Effector memory CD8-positive, alpha-beta T cell (primary cell): Measurements from ENCODE around the gene TBC1D1.
"Not testable (repeated sequence)": the region's sequence is repeated elsewhere in the genome, so short reads cannot be mapped to it uniquely, and the experiment has no call there.

Experiments used
- ATAC-seq: fragments of 150-1000 bp; cut with Tn5 transposase; replicated peaks from 2 replicates; pipeline ENCODE4 v1.10.0; 2021; ENCODE audit warnings: mild to moderate bottlenecking, moderate library complexity
- DNase-seq, 3 experiments: peaks; one replicate each; pipeline ENCODE4 v3.0.0; 2021
- H3K27ac Mint-ChIP-seq, 2 donors: one replicate each; pipeline ENCODE4 v1.8.0; 2022; ENCODE audit warnings: mild to moderate bottlenecking in 2 of 2, mixed read lengths in 2 of 2, moderate library complexity in 2 of 2
- H3K27me3 Mint-ChIP-seq, 2 donors: one replicate each; pipeline ENCODE4 v1.8.0; 2022; ENCODE audit warnings: mixed read lengths in 2 of 2
- H3K36me3 Mint-ChIP-seq: one replicate; pipeline ENCODE4 v1.8.0; 2022; ENCODE audit warnings: mild to moderate bottlenecking, moderate library complexity, mixed read lengths; ENCODE audit not compliant: insufficient read depth
- H3K4me1 Mint-ChIP-seq, 2 donors: one replicate each; pipeline ENCODE4 v1.8.0; 2022; ENCODE audit warnings: low read depth in 2 of 2, mixed read lengths in 2 of 2
- H3K4me3 Mint-ChIP-seq, 2 donors: one replicate each; pipeline ENCODE4 v1.8.0; 2022; ENCODE audit warnings: mild to moderate bottlenecking in 2 of 2, mixed read lengths in 2 of 2, moderate library complexity in 2 of 2
- H3K9me3 Mint-ChIP-seq, 2 donors: one replicate each; pipeline ENCODE4 v1.8.0; 2022; ENCODE audit warnings: mixed read lengths in 2 of 2

The TBC1D1 gene

GRCh38 chr4:38014421-38014852, 123.6 kb downstream of the TBC1D1 start:
- Mint-ChIP-seq H3K4me1 (peaks cover 5 to 7% of the 10 kb centered on the region in 2 donors), H3K4me3 (no peak overlapping the region), H3K9me3 (no peaks in the 10 kb centered on the region), H3K36me3 (peaks cover 17% of the 10 kb centered on the region), H3K27ac (no peak overlapping the region), H3K27me3 (no peaks in the 10 kb centered on the region)
- DNase-seq, result no peak
- ATAC-seq, result no peak

- peaks cover 24% of the 10 kb centered on the region for H3K36me3 Mint-ChIP-seq
- no peak for DNase-seq
- H3K27me3 Mint-ChIP-seq, result no peaks in the 10 kb centered on the region
- no peaks in the 10 kb centered on the region for H3K9me3 Mint-ChIP-seq
- H3K27ac Mint-ChIP-seq, result peak overlapping the region in 1 of 2 donors; percentile 70
- peaks cover 0 to 7% of the 10 kb centered on the region in 2 donors for H3K4me1 Mint-ChIP-seq
- ATAC-seq, result no peak
- H3K4me3 Mint-ChIP-seq, result no peak overlapping the region
Observed at GRCh38 chr4:38015886-38016515, 125.1 kb downstream of the TBC1D1 start.

GRCh38 chr4:38016698-38017097, 125.8 kb downstream of the TBC1D1 start:
- Mint-ChIP-seq H3K27ac (no peak overlapping the region), H3K4me3 (no peak overlapping the region), H3K36me3 (peaks cover 31% of the 10 kb centered on the region), H3K4me1 (peaks cover 0 to 7% of the 10 kb centered on the region in 2 donors), H3K27me3 (no peaks in the 10 kb centered on the region), H3K9me3 (no peaks in the 10 kb centered on the region)
- no peak for DNase-seq
- no peak for ATAC-seq

DNA sequence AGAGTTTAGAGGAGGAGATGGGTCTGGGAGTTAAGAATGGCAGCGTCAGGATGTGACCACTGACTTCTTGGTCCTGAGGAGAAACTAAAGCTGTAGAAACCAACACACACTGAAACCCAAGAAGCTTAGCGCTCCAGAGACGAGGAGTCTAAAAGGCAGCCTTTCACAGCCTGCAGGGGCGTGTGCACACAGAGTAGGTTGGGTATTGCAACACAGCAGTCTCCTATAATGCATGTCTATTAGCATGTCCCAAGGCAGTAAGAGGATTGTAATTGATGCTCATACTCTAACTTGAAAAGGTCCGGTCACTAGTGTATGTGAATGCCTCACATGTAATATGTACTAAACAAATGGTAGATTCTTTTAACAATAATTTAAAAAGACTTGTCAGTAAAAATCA, 126.7 kb downstream of the TBC1D1 start:
- Mint-ChIP-seq H3K36me3 (peaks cover 34% of the 10 kb centered on the region), H3K9me3 (no peaks in the 10 kb centered on the region), H3K27ac (no peak overlapping the region), H3K27me3 (no peaks in the 10 kb centered on the region), H3K4me1 (peaks cover 3 to 9% of the 10 kb centered on the region in 2 donors), H3K4me3 (no peak overlapping the region)
- ATAC-seq (no peak), DNase-seq (no peak)

GRCh38 chr4:38020386-38020785, 129.5 kb downstream of the TBC1D1 start:
- no peak for DNase-seq
- H3K27me3 Mint-ChIP-seq, result no peaks in the 10 kb centered on the region
- peaks cover 34% of the 10 kb centered on the region for H3K36me3 Mint-ChIP-seq
- no peaks in the 10 kb centered on the region for H3K9me3 Mint-ChIP-seq
- peak overlapping the region in 1 of 2 donors; percentile 32 for H3K27ac Mint-ChIP-seq
- H3K4me1 Mint-ChIP-seq, result peaks cover 3 to 9% of the 10 kb centered on the region in 2 donors
- no peak overlapping the region for H3K4me3 Mint-ChIP-seq
- ATAC-seq, result no peak

GRCh38 chr4:38020961-38021360, 130.1 kb downstream of the TBC1D1 start:
- Mint-ChIP-seq H3K36me3 (peaks cover 28% of the 10 kb centered on the region), H3K27ac (peak overlapping the region; percentile 32 to 53)
- not testable (repeated sequence) for H3K9me3 Mint-ChIP-seq, ATAC-seq, H3K4me3 Mint-ChIP-seq, DNase-seq, H3K4me1 Mint-ChIP-seq, H3K27me3 Mint-ChIP-seq

- ATAC-seq, result no peak
- H3K36me3 Mint-ChIP-seq, result peaks cover 24% of the 10 kb centered on the region
Observed at GRCh38 chr4:38021751-38022150, 130.9 kb downstream of the TBC1D1 start.

DNA sequence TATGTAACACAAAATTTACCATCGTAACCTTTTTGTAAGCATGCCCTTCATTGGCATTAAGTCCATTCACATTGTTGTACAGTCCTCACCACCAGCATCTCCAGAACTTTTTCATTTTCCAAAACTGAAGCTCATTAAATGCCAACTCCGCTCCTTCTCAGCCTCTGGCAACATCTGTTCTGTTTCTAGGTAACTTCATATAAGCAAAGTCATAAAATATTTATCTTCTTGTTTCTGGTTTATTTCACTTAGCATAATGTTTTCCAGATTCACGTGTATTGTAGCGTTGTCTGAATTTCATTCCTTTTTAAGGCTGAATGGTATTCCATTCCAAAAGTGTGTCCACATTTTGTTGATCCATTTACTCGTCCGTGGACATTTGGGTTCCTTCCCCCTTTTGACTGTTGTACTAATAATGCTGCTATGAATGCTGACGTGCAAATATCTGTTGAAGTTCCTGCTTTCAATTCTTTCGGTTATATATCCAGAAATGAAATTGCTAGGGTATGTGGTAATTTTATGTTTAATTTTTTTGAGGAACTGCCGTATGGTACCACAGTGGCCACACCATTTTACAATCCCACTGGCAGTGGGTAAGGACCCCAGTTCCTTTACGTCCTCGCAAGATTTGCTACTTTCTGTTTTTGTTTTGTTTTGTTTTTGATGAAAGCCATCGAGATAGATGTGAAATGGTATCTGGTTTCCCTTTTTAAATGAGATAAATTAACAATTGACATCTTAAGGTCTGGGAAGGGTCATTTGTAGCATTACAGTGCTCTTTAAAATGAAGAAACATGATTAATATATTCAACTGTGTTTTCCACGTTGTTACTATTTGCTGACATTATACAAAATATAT, 132.7 kb downstream of the TBC1D1 start:
- H3K9me3 Mint-ChIP-seq, result no peaks in the 10 kb centered on the region
- no peak overlapping the region for H3K4me3 Mint-ChIP-seq
- H3K27ac Mint-ChIP-seq, result peak overlapping the region in 1 of 2 donors; percentile 28
- ATAC-seq (no peak), DNase-seq (no peak)
- no peaks in the 10 kb centered on the region for H3K27me3 Mint-ChIP-seq
- peaks cover 3 to 6% of the 10 kb centered on the region in 2 donors for H3K4me1 Mint-ChIP-seq
- H3K36me3 Mint-ChIP-seq, result peaks cover 39% of the 10 kb centered on the region

More at GRCh38 chr4:38021751-38022150, 130.9 kb downstream of the TBC1D1 start:
- Mint-ChIP-seq H3K9me3 (no peaks in the 10 kb centered on the region), H3K27ac (peak overlapping the region in 1 of 2 donors; percentile 32), H3K4me1 (peaks cover 3 to 6% of the 10 kb centered on the region in 2 donors), H3K4me3 (no peak overlapping the region), H3K27me3 (no peaks in the 10 kb centered on the region)
- DNase-seq, result no peak

GRCh38 chr4:38024206-38024509, 133.3 kb downstream of the TBC1D1 start:
- Mint-ChIP-seq H3K36me3 (peaks cover 39% of the 10 kb centered on the region), H3K27me3 (no peaks in the 10 kb centered on the region), H3K9me3 (no peaks in the 10 kb centered on the region), H3K4me3 (no peak overlapping the region), H3K4me1 (peaks cover 3 to 6% of the 10 kb centered on the region in 2 donors), H3K27ac (peak overlapping the region in 1 of 2 donors; percentile 28)
- DNase-seq (no peak), ATAC-seq (no peak)

DNA sequence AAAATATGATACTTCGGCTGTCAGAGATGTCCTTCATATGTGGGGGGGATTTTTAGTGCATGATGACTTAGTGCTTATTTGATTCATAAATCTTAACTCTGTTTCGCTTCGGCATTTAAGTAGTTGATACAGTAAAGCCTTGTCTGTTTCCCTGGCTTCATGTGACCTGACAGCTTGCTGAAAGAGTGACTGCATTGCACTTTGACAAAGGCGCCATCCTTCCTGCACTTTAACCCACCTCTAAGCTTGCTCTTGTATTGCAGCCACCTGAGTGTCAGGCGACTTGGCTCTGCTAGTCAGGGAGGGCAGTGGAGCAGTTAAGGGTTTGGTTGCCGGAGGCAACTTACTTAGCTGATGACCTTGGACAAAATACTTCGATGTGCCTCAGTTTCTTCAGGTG, 134.8 kb downstream of the TBC1D1 start:
- no peak overlapping the region for H3K27ac Mint-ChIP-seq
- peaks cover 3 to 6% of the 10 kb centered on the region in 2 donors for H3K4me1 Mint-ChIP-seq
- DNase-seq (no peak), ATAC-seq (no peak)
- no peaks in the 10 kb centered on the region for H3K27me3 Mint-ChIP-seq
- H3K4me3 Mint-ChIP-seq, result no peak overlapping the region
- peaks cover 39% of the 10 kb centered on the region for H3K36me3 Mint-ChIP-seq
- no peaks in the 10 kb centered on the region for H3K9me3 Mint-ChIP-seq

DNA sequence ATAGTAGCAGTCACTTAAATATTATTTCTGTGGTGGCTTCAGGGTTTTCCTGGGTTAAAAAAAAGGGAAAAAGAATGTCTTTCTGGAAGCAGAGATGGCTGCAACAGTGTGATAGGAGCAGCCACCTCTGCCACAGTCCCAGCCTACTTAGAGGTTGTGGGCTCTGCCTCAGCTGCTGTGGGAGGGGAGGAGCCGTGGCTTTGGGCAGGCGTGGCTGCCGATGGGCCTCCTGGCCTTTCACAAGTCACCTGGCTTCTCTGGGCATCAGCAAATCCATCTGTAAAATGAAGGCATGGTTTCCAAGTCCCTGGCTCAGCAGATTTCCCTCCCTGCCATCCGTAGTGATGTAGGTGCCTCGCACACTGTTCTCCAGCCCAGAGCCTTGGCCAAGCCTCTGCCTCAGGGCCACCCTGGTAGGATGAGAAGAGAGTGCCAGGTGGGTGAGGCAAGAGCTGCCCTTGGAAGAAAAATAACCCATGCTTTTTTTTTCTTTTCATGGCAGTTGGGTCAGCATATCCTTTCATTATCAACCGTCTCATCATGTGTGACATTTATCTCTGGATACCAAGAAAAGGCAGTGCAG, 135.4 kb downstream of the TBC1D1 start:
- no peak overlapping the region for H3K27ac Mint-ChIP-seq
- DNase-seq (no peak), ATAC-seq (no peak)
- H3K27me3 Mint-ChIP-seq, result no peaks in the 10 kb centered on the region
- peaks cover 33% of the 10 kb centered on the region for H3K36me3 Mint-ChIP-seq
- H3K4me1 Mint-ChIP-seq, result peaks cover 3 to 6% of the 10 kb centered on the region in 2 donors
- H3K4me3 Mint-ChIP-seq, result no peak overlapping the region
- H3K9me3 Mint-ChIP-seq, result no peaks in the 10 kb centered on the region

- no peaks in the 10 kb centered on the region for H3K4me1 Mint-ChIP-seq
- no peak for ATAC-seq
- H3K27ac Mint-ChIP-seq, result no peak overlapping the region
- DNase-seq, result no peak
- peaks cover 22% of the 10 kb centered on the region for H3K36me3 Mint-ChIP-seq
- no peaks in the 10 kb centered on the region for H3K9me3 Mint-ChIP-seq
- H3K4me3 Mint-ChIP-seq, result no peak overlapping the region
- H3K27me3 Mint-ChIP-seq, result no peaks in the 10 kb centered on the region
Observed at GRCh38 chr4:38030023-38030422, 139.1 kb downstream of the TBC1D1 start.

- ATAC-seq (peak; percentile 39), DNase-seq (peak; percentile 41 to 50 (median 49))
- Mint-ChIP-seq H3K36me3 (peaks cover 6% of the 10 kb centered on the region), H3K27ac (peak overlapping the region; percentile 29 to 41), H3K9me3 (no peaks in the 10 kb centered on the region), H3K27me3 (no peaks in the 10 kb centered on the region), H3K4me3 (no peak overlapping the region), H3K4me1 (peaks cover 0 to 4% of the 10 kb centered on the region in 2 donors)
Observed at GRCh38 chr4:38034986-38035882, 144.3 kb downstream of the TBC1D1 start.
